D341Med (cell line): Measurements from ENCODE around the gene TOX2.

Source experiments
- DNase-seq: peaks from one replicate; pipeline ENCODE4 v3.0.0; 2012; ENCODE audit warnings: low spot score

The TOX2 gene

DNA sequence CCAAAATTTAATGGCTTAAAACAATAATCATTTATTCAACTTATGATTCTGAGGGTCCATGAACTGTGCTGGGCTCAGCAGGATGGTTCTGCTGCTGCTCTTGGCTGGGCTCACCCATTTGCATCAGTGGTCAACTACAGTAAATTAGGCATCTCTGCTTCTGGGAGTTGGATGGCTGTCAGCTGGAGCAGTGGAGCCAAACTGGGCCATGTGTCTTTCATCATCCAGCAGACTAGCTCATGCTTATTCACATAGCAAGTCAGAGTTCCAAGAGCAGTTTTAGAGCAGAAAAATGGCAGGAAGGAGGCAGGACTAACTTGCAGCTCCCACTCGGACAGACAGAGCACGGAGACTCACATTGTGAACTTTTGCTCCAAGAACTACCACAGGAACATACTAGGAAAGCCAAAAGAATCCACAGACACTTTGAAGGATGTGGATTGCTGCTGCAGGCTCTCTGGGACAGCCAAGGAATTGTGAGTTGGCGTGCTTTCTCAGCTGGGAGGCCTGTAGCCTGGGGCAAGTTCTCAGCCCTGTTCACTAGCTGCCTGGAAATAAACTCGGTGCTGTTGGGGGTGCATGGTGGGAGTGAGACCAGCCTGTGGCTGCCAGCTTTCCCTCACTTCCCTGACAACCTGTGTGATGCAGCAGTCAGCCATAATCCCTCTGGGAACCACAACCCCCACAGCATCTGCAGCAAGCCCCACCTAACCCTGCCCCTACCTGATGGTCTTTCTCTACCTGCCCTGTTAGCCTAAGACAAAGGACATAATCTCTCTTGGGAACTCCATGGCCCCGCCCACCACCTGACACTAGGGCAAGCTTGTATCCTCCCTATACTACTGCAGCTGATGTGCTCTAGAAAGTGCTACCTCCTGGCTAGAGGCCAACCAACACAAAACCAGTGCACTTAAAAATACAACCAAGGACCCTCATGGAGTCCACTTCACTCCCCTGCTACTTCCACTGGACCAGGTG is 143.3 kb downstream of the TOX2 start:
- no peak for DNase-seq

DNA sequence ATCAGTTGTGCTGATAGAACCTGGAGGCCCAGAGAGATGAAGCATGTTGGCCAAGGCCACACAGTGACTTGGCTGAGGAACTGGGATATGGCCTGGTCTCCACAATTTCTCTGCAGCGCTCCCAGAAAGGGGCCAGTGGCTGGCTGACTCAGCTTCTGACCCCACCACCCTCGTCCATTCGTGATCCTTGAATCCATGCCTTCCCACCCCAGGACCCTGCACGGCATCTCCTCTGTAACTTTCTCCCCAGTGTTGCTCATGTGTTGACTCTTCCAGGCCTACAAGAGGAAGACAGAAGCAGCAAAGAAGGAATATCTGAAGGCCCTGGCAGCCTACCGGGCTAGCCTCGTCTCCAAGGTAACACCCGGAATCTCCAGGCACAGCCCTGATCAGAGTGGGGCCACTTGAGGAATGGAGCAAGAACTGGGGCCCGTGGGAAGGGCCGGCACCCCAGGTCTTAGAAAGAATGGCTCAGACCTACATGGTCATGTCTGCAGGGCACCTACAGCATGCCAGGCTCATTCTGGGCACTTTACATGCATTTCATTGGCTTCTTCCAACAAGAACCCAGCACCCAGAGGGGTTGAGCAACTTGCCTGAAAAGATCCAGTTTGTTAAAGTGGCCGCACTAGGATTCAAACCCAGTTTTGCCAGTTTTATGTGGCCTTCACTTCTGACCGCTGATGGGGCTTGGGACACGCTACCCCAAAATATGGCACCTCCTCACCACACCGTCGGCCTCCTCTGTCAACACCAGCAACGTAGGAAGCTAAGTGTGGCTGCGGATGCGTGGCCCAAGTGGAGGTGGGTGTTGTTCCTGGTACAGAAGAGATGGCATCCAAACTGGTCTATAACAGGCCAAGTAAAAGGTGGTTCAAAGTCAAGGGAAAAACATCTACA is 150.1 kb downstream of the TOX2 start:
- no peak for DNase-seq

DNA sequence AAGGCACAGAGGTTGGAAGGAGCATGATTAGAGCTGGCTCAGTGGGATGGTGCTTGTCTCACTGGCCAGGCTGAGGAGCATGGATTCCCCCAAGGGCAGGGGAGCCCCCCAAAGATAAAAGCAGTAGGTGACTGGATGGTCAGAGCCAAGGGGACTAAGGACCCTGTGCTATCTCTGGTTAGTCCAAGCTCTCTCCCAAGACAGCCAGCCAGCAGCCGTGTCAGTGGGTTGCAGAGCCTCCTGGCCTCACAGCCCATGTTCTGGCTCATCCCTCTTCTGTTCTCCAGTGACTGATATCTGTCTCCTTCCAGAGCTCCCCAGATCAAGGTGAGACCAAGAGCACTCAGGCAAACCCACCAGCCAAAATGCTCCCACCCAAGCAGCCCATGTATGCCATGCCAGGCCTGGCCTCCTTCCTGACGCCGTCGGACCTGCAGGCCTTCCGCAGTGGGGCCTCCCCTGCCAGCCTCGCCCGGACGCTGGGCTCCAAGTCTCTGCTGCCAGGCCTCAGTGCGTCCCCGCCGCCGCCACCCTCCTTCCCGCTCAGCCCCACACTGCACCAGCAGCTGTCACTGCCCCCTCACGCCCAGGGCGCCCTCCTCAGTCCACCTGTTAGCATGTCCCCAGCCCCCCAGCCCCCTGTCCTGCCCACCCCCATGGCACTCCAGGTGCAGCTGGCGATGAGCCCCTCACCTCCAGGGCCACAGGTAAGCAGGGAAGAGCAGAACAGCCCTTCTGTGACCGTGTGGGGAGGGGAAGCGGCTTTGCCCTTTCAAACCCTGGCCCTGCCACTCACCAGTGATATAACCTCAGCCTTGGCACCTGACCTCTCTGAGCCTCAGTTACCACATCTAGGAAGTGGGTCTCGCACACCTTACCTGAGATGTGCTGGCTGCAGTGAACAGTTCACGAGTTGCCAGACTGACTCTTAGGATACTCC is 151.0 kb downstream of the TOX2 start:
- DNase-seq = no peak

GRCh38 chr20:44066645-44067606 is 152.3 kb downstream of the TOX2 start:
- DNase-seq = no peak

GRCh38 chr20:44067650-44068081 is 153.0 kb downstream of the TOX2 start:
- DNase-seq = no peak

GRCh38 chr20:44068316-44069201 is 153.9 kb downstream of the TOX2 start:
- DNase-seq = no peak

DNA sequence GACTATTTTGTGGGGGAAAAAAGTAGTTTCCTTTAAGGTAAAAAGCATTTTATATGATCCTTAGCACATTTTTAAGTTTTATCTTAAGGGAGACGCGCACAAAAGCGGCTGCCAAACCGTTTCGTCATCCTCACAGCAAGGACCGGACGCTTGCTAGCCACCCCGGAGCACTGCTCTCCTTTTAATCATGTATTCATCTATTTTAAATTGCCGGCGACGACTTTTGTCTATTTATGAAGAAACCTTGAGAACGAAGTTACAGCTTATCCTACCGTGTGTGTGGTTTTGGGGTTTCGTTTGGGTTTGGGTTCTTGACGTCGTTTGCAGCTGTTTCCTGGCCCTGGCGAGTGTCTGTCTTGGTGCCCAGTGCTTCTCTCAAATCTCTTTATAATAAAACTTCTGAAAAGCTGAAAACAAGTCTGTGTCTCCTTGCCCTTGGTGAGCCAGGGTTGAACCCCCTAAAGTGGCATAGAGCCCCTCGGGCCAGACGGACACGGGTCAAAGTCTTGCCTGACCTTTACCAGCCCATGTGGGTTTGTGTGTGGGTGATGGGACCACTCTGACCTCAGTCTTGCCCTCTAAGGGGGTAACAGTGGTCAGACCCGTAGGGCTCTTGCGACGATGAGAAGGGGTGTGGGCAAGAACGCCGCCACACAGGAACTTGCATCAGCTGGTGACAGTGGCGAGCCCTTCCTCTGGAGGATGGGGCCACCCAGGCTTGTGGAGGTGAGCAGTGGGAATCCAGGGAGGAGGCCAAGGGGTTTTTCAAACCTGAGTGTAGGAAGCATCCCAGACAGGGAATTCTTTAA is 154.8 kb downstream of the TOX2 start:
- DNase-seq = no peak

GRCh38 chr20:44070139-44070900 is 155.7 kb downstream of the TOX2 start:
- DNase-seq = no peak

DNA sequence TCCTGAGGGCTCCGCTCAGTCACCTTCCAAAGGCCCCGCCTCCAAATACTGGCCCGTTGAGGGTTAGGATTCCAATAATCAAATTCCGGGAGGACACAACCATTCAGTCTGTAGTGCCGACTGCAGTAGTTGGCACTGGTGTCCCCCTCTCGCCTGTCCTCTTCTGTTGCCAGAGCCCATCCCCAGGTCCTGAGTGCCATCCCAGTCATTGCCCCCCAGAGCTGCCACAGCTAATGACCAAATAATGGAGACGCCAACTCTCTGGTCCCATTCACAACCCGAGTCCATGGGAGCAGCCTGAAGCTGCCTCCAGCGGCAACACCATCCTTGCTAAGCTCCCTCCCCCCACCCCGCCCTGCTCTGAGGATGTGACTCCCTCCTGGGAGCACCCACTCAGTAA is 156.4 kb downstream of the TOX2 start:
- no peak for DNase-seq

GRCh38 chr20:44071526-44072111 is 157.0 kb downstream of the TOX2 start:
- no peak for DNase-seq

DNA sequence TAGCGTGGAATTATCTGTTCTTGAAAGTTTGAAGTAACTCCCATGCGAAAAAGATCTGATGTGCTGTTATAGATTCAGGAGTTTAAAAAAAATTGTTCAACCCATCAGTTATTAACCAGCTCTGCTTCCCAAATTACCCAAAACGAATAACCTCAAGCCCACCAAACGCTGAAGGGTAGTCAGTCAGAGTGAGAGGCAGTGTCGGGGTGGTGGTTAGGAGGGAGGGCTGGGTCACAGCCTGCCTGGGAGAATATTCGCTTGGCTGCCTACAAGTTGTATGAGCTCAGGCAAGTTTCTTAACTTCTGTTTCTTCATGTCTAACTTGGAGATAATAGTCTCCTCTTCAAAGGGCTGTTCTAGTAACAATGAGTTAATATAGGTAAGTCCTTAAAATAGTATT is 157.7 kb downstream of the TOX2 start:
- DNase-seq = no peak

DNA sequence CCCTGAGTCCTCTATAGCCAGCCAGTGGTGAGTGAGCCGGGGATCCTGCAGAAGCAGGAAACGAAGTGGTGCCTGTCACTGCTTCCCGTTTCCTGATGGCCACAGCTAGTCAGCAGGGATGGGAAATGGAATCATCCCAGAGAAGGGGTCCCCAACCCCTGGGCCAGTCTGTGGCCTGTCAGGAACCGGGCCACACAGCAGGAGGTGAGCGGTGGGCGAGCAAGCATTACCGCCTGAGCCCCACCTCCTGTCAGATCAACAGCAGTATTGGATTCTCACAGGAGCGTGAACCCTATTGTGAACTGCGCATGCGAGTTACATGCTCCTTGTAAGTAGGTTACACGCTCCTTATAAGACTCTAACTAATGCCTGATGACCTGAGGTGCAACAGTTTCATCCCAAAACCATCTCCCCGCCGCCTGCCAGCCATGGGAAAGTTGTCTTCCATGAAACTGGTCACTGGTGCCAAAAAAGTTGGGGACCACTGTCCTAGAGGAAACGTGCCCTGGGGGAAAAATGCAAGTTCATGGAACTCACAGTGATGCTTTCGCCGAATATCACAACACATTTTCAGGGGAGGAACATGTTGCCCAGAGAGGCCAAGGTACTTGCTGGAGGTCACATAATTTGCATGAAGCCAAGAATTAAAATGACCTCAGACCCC is 158.5 kb downstream of the TOX2 start:
- no peak for DNase-seq

GRCh38 chr20:44073675-44074071 is 159.0 kb downstream of the TOX2 start:
- no peak for DNase-seq

- no peak for DNase-seq
Measured at GRCh38 chr20:44074252-44075151, 159.8 kb downstream of the TOX2 start.

- no peak for DNase-seq
Measured at GRCh38 chr20:44075191-44075949, 160.7 kb downstream of the TOX2 start.
